Measurements from ENCODE around the gene SYCE3.
"Not testable (repeated sequence)": the region's sequence is repeated elsewhere in the genome, so short reads cannot be mapped to it uniquely, and the experiment has no call there.

SYCE3 gene

DNA sequence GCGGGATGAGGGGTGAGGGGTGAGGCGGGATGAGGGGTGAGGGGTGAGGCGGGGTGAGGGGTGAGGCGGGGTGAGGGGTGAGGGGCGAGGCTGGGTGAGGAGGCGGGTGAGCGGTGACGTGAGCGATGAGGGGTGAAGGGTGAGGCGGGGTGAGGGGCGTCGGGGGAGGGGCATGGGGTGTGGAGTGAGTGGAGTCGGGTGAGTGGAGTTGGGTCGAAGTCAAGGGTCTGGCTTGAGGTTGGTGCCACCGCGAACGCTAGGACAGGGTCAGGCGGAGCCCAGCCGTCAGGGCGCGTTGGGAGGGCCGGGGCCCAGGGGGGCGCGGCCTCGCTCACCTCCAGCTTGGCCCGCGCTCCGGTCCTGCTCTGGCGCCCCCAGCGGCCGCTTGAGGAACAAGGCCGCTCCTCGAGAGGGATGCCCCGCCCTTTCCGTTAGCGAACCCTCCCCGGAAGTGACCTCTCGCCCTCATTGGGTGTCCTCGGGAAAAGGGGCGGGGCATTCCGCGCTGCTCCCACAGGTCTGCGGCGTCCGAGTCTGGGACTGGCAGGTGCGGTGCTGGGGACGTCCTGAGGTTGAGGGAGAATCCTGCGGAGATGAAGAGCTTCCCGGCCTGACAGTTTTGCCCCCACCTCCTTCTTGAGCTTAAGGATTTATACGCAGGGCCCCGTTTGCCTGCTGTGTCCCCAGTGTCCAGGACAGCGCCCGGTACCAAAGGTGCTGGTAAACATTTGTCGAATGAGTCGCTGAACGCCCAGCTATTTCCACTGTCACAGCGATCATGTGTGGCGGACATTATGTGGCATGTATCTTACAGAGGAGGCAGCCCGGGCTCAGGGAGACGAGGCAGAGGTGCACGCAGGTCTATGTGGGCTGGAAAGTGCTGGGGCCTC is at the start of gene SYCE3:
TSS of gene SYCE3 (minus strand) at position 397 of the 890 bp plus-strand sequence. CDS start 6,514 bp downstream, outside the sequence.
- peak; percentile 90 for DNase-seq

GRCh38 chr22:50612168-50612527 is 49.4 kb upstream of the SYCE3 start:
- no peak for DNase-seq

- DNase-seq, result no peak
Measured at GRCh38 chr22:50611341-50612060, 48.8 kb upstream of the SYCE3 start.

- no peak for DNase-seq
Measured at GRCh38 chr22:50610581-50610980, 47.9 kb upstream of the SYCE3 start.

DNA sequence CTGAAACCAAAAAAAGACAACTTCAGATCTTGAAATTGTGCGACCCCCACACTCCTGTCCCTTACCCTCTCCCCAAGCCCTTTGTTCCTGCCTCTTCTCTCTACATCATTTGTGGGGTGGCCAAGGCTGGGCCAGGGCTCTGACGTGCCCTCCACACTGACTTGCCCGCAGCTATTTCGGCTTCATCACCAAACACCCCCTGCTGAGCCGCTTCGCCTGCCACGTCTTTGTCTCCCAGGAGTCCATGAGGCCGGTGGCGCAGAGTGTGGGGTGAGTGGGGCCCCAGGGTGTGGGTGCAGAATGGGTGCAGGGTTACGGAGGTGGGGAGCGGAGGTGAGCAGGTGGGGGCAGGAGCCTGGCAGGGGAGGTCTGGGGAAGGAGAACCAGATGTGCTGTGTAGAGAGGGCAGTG is 47.3 kb upstream of the SYCE3 start:
- no peak for DNase-seq

- no peak for DNase-seq
Measured at GRCh38 chr22:50609599-50609998, 46.9 kb upstream of the SYCE3 start.

DNA sequence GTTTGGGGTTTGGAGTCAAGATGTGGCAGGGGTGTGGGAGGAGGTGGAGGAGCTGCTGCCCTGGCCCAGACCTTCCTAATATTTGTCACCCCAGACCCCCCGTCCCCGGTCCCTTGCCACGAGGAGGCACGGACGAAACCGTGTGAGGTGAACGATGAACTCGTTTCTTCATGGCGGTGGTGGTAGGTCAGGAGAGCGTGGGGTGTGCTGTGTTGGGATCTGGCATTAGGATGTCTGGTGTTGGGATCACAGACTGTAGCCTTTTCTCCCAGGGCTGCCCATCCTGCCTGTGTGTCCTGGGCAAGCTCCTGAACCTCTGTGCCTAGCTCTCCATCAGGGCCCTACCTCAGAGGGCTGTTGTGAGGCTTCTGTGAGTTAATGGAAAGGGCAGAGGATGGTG is 46.3 kb upstream of the SYCE3 start:
- DNase-seq, result no peak

GRCh38 chr22:50608058-50608840 is 45.5 kb upstream of the SYCE3 start:
- DNase-seq, result not testable (repeated sequence)

DNA sequence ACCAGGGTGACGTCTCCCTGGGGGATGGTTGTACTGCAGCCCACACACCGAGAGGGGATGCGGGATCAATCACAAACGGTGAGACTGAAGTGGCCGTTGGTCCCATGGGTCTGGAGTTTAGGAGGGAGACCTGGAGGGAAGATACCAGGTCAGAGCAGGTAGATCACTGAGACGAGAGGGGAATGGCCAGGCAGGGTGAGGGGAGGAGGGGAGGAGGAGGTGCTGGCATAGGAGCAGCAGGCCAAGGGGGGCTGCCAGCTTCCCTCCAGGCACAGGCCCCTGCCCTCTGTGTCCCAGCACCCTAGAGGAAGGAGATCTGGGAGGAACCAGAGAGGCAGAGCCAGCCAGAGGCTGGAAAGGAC is 44.9 kb upstream of the SYCE3 start:
- DNase-seq, result no peak

DNA sequence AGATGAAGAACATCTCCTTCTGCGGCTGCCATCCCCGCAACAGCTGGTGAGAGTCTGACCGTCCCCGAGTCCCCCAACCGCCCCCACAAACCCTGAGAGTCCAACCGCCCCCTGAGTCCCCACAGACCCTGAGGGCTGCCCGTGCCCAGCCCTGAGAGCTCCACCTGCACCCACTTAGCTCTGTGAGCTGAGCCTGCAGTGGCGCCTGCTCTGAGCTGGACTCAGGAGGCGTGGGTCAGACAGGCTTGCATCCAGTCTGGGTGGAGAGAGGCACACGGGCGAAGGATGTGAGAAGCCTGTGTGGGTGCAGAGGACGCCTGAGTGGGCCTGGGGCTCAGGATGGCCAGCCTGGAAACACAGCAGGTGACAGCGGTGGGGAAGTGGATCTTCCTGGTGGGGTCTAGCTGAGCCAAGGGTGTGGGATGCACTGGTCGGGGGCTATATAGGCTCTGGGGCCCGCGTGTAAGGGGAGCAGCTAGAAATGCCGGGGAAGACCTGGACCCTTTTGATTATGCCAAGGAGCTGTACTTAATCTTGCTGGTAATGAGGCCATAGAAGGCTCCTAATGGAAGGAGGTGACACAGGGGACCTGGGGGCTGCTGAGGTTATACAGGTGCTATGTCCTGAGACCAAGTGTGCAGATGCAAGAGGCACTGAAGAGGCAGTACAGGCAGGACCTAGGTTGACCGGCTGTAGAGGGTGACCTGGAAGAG is 44.4 kb upstream of the SYCE3 start:
- no peak for DNase-seq

GRCh38 chr22:50606165-50606945 is 43.6 kb upstream of the SYCE3 start:
- DNase-seq, result no peak

GRCh38 chr22:50605613-50606074 is 42.9 kb upstream of the SYCE3 start:
- no peak for DNase-seq

DNA sequence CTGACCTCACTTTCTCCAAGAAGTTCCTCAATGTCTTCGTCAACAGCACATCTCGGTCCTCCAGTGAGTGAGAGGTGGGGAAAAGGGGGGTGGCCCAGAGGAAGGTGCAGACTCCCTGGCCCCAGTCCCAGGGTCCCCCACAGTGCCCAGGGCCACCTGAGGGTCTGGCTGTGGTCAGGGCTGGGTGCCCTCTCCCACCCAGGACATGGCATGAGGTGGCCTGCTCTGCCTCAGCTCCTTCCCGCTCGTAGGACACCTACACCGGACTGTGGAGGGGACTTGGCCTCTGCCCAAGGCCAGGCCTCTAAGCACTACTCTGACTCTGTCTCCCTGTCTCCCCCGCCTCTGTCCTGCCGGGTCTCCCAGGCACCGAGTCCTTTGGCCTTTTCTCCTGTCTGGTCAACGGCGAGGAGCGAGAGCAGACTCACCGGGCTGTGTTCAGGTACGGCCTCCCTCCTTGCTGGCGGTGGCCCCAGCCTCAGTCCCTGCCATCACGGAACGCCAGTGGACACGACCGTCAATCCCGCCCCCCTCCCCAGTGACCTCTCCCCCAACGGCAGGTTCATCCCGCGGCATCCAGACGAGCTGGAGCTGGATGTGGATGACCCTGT is 42.4 kb upstream of the SYCE3 start:
- DNase-seq, result no peak

GRCh38 chr22:50604256-50605001 is 41.7 kb upstream of the SYCE3 start:
- no peak for DNase-seq

- no peak for DNase-seq
Measured at GRCh38 chr22:50603511-50604255, 41.0 kb upstream of the SYCE3 start.

- DNase-seq, result no peak
Measured at GRCh38 chr22:50602338-50602700, 39.6 kb upstream of the SYCE3 start.

DNA sequence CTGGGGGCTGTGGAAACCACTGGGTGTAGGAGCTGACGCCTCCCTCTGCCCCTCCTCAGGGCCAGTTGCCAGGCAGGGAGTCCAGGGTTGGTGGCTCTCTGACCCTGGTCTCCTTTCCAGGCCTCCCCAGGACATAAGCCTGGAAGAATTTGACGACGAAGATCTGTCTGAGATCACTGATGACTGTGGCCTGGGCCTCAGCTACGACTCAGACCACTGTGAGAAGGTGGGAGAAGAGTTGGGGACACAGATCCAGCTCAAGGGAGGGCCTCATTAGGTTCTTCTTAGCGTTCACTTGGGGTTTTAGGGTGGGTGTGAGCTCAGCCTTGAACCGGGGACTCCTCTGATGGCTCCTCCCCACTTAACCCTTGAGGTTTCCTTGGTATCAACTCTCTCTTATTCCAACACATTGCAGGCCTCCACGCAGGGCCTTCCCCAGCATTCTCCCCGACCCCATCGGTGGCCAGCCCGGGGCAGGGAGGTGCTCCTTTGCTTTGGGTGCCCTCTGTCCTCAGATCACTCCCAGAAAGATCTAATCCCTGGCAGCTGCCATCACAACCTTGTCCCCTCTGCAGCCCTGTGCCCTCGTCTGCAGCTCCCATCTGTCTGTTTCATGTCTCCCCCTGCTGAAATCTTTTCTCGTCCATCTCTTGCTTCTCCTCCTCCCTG is 39.1 kb upstream of the SYCE3 start:
- DNase-seq, result no peak

DNA sequence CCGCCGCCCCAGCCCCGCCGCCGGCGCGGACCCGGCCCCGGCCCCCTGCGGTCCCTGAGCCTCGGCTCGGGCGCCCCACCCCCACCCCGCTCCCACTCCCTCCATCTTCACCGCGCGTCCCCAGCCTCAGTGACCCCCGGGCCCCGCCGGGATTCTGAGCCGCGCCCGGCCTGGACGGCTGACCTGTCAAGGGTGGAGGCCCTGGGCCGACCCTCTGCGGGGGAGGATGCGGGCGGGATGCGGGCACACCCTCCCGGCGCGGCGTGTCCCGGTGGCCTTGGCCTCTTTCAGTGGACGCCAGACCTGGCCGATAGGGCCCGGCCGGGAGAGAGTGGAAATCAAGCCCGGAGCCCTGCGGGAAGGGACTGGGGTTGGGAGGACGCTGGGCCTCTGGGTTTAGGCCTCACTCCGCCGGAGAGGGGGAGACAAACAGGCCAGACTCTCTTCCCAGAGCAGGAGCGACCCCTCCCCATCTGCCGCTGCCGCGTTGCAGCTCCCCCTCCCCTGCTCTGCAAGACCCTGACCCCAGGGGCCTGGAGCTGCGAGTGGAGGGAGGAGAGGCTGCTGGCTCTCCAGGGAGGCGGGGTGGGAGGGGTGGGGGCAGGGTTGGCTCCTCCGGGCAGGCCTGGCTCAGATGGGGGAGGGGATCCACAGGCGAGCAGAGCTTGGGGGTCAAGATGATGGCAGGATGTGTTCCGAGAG is 38.4 kb upstream of the SYCE3 start:
- DNase-seq, result no peak

DNA sequence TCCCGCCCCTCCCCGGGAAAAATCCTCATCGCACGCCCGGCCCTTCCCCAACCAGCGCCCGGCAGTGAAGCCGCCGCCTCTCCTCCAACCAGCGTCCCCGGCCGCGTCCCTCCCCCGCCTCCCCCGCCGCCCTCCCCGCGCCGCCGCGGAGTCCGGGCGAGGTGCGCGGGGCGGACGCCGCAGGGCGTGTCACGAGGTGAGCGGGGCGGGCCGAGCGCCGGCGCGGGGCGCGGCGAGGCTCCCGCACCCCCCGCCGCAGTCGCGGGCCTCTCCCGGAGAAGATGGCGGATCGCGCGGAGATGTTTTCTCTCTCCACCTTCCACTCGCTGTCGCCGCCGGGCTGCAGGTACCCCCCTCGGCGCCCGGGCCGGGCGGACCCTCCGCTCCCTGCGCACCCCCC is 37.8 kb upstream of the SYCE3 start, which contains the start of gene MAPK8IP2:
TSS of gene MAPK8IP2 (plus strand) at position 256 of the 400 bp plus-strand sequence. CDS start at position 282, 26 bp downstream.
- DNase-seq, result no peak
